Activated CD4-positive, alpha-beta T cell treated with anti-CD3 and anti-CD28 coated beads, Interleukin-2, amount 10 ng/mL, durations not matched to agents 7 days and 5 days (primary cell): ENCODE results near the gene MCF2L. TPM values are rescaled to one million over a fixed set of nuclear protein-coding genes. Genes with fewer than 3 reads are reported as not detected.
"Not testable (repeated sequence)": the region's sequence is repeated elsewhere in the genome, so short reads cannot be mapped to it uniquely, and the experiment has no call there.

Experiments
- CTCF ChIA-PET: fragments of 350-600 bp; sonication (Branson Sonifier 250); formaldehyde crosslinking; loops from one replicate; lab custom pipeline; 2021; ENCODE audit warnings: antibody characterized with exemption; lab: Charles Lee
- POLR2A ChIA-PET: fragments of 350-600 bp; sonication (Branson Sonifier 250); formaldehyde crosslinking; loops from one replicate; lab custom pipeline; 2021; ENCODE audit warnings: antibody characterized with exemption; lab: Charles Lee
- DNase-seq: peaks from one replicate; pipeline ENCODE4 v3.0.0-alpha.2; 2020
- H3K27ac Mint-ChIP-seq: one replicate; pipeline ENCODE4 v1.8.0; 2021; ENCODE audit warnings: mild to moderate bottlenecking, moderate library complexity, mixed read lengths
- H3K27me3 Mint-ChIP-seq: one replicate; pipeline ENCODE4 v1.8.0; 2021; ENCODE audit warnings: mixed read lengths
- H3K36me3 Mint-ChIP-seq: one replicate; pipeline ENCODE4 v1.8.0; 2021; ENCODE audit warnings: low read depth, mixed read lengths
- H3K4me1 Mint-ChIP-seq: one replicate; pipeline ENCODE4 v1.8.0; 2021; ENCODE audit warnings: mixed read lengths
- H3K4me3 Mint-ChIP-seq: one replicate; pipeline ENCODE4 v1.8.0; 2021; ENCODE audit warnings: mild to moderate bottlenecking, moderate library complexity, mixed read lengths
- H3K9me3 Mint-ChIP-seq: one replicate; pipeline ENCODE4 v1.8.0; 2021; ENCODE audit warnings: mixed read lengths
- total RNA-seq, 2 experiments: library from RNA; stranded (reverse); gene quantifications; one replicate each; pipeline ENCODE4 v1.2.3, GENCODE V29; 2021

The MCF2L gene
- total RNA-seq, 2 experiments from 2014 or later: 1.2 to 1.4 TPM

DNA sequence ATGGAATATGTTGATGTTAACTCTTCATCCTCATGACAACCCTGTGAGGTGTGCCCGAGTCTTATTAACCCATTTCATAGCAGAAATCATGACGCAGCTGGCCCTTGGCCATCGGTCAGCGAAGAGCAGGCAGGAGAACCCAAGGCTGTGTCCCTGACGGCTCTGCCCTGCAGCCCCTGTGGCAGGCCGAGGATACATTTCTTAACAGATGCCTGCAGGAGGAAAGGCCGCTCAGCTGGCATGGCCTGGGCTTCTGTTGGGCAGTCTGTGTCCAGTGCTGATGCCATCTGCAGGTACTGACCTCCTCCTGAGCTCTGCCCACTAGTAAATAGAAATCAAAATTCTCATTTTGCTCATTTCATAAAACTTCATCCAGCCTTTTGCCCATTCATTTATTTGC lies 35.4 kb upstream of the MCF2L start:
- H3K27me3 Mint-ChIP-seq: peaks cover 18% of the 10 kb centered on the region
- ChIA-PET POLR2A (no interaction called here), CTCF (no interaction called here)
- H3K4me1 Mint-ChIP-seq: peaks cover 7% of the 10 kb centered on the region
- H3K36me3 Mint-ChIP-seq: no peaks in the 10 kb centered on the region
- H3K27ac Mint-ChIP-seq: no peak overlapping the region
- H3K9me3 Mint-ChIP-seq: no peaks in the 10 kb centered on the region
- DNase-seq: no peak
- no peak overlapping the region for H3K4me3 Mint-ChIP-seq

DNA sequence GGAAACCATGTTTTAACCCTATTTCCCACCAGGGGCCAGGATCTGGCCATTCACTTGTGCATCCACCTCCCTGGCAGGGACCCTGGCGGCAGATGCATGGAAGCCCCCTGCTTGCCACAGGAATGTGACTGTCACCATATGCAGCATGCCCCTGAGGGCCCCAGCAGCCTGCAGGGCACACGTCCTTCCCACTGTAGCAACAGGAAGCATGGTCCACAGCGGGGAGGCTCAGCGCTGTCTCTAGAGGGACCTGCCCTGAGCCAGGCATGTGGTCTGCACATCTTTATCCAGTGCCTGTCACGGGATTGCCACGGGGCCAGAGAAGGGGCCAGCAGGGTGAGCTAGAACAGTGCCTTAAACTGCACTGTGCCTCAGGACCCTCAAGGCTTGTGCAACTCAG lies 34.9 kb upstream of the MCF2L start:
- CTCF ChIA-PET: no interaction called here
- Mint-ChIP-seq H3K27ac (no peak overlapping the region), H3K27me3 (peaks cover 14% of the 10 kb centered on the region), H3K4me1 (peaks cover 7% of the 10 kb centered on the region), H3K9me3 (no peaks in the 10 kb centered on the region), H3K36me3 (no peaks in the 10 kb centered on the region), H3K4me3 (no peak overlapping the region)
- no peak for DNase-seq
- POLR2A ChIA-PET: no interaction called here

DNA sequence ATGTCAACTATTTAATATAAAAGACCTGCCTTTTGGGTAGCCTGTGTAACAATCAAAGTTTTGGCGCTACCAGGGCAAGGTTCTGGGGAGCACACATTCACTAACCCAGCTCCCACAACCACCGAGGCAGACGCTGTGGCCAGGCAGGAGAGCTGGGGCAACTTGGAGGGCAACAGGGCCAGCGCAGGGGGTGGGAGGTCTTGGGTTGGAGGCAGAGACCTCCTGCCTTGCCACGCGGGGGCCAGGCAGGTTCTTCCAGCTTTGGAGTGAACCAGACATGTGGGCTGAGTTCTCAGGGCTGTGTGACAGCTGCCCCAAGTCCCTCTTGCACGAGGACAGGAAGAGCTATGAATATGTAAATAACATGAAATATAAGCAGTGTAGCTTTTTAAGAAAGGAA lies 30.3 kb upstream of the MCF2L start:
- no peaks in the 10 kb centered on the region for H3K9me3 Mint-ChIP-seq
- H3K36me3 Mint-ChIP-seq: no peaks in the 10 kb centered on the region
- POLR2A ChIA-PET: no interaction called here

DNA sequence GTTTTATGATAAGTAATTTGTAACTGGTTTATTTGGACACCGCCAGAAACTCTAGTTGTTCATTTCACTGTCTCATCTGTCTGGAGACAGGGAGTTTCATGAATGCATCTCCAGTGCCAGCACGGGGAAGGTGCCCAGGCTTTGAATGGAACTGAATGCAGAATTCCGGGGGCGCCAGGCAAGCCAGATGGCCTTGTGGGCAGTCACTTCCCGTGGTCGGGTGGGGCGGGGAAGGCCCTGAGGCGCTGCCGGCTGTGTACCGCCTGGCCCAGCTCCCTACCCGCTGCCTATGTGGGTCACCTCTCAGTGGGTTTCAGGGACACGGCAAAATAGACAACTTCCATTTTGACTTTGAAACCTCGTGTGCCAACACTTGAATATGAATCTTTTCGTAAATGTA lies 28.8 kb upstream of the MCF2L start:
- Mint-ChIP-seq H3K36me3 (no peaks in the 10 kb centered on the region), H3K4me1 (peaks cover 6% of the 10 kb centered on the region), H3K27me3 (peaks cover 18% of the 10 kb centered on the region), H3K4me3 (no peak overlapping the region), H3K9me3 (no peaks in the 10 kb centered on the region), H3K27ac (no peak overlapping the region)
- POLR2A ChIA-PET: no interaction called here
- DNase-seq: no peak
- CTCF ChIA-PET: no interaction called here

More for the DNA sequence above, 30.3 kb upstream of the MCF2L start:
- no peak overlapping the region for H3K27ac Mint-ChIP-seq
- H3K27me3 Mint-ChIP-seq: peaks cover 14% of the 10 kb centered on the region
- CTCF ChIA-PET: interaction anchor here (0.5 to 0.6 kb wide), 2 partner anchors 24 to 838 kb away, joined by 3 to 4 read pairs; no protein-coding TSS in a partner anchor
- H3K4me1 Mint-ChIP-seq: peaks cover 6% of the 10 kb centered on the region
- no peak for DNase-seq
- H3K4me3 Mint-ChIP-seq: no peak overlapping the region

DNA sequence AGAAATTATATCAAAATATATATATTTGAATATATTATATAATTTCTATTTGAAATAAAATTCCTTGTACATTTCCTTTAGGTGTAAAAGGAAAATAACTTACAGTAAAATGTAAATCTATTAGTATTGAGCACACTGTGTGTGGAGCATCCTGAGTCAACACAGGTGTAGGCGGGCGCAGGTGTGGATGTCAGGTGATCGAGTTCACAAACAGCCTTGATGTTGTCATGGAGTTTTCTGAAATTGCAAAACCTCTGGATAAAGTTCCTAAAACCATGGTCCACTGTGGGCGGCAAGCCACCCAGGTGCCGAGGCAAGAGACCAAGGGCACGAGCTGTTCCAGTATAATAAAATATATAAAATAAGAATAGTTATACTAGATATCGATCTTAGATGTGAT lies 27.7 kb upstream of the MCF2L start:
- ChIA-PET CTCF (no interaction called here), POLR2A (no interaction called here)
- H3K4me3 Mint-ChIP-seq: no peak overlapping the region
- peaks cover 6% of the 10 kb centered on the region for H3K4me1 Mint-ChIP-seq
- no peak overlapping the region for H3K27ac Mint-ChIP-seq
- no peaks in the 10 kb centered on the region for H3K9me3 Mint-ChIP-seq
- no peak for DNase-seq
- H3K27me3 Mint-ChIP-seq: peaks cover 25% of the 10 kb centered on the region
- no peaks in the 10 kb centered on the region for H3K36me3 Mint-ChIP-seq

DNA sequence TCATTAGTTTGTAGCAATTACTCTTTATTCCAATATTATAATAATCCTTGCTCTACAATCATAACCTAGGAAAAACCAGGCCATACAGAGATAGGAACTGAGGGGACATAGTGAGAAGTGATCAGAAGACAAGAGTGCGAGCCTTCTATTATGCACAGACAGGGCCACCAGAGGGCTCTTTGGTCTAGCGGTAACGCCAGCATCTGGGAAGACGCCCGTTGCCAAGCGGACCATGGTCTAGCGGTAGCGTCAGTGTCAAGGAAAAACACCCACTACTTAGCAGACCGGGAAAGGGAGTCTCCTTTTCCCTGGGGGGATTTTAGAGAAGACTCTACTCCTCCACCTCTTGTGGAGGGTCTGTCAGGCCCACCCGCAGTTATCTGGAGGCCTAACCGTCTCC lies 27.2 kb upstream of the MCF2L start:
- H3K4me1 Mint-ChIP-seq, POLR2A ChIA-PET, H3K27ac Mint-ChIP-seq, DNase-seq, H3K4me3 Mint-ChIP-seq, H3K9me3 Mint-ChIP-seq, H3K36me3 Mint-ChIP-seq: not testable (repeated sequence)
- H3K27me3 Mint-ChIP-seq: peaks cover 29% of the 10 kb centered on the region
- CTCF ChIA-PET: interaction anchor here (1.6 kb wide), 1 partner anchor 17 kb away, joined by 5 read pairs; no protein-coding TSS in a partner anchor

DNA sequence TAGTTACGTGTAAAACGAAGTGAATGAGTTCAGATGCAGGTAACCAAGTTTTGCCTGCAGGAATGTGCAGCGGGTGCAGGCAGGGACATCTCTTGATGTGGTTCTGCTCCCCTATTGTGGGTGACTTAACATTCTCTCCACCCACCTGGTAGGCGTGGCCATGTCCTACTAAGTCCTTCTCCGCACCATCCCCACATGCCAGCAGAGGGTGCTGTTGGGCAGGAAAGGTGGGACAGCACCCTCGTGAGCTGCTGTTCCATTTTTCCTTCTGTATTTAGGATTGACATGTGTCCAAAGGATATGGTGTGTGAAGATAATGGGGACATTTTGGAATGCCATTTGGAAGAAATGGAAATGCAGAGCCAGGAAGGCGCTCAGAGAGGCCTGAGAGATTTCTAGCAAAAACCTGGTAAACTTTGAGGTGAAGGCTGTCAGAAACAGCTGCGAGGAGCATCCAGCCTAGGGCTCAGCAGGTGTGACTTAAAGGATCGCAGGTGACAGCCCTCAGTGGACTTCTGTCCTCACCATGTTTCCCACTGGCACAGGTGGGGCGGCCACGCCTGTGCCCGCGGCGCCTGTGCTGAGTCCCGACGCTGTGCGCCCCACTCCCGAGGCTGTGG lies 26.2 kb upstream of the MCF2L start:
- Mint-ChIP-seq H3K4me1 (peaks cover 6% of the 10 kb centered on the region), H3K27ac (no peak overlapping the region), H3K27me3 (peaks cover 34% of the 10 kb centered on the region), H3K4me3 (peak overlapping the region; percentile 79), H3K36me3 (no peaks in the 10 kb centered on the region), H3K9me3 (no peaks in the 10 kb centered on the region)
- ChIA-PET POLR2A (interaction anchor here (0.6 kb wide), 1 partner anchor 361 kb away, joined by 4 read pairs; no protein-coding TSS in a partner anchor), CTCF (interaction anchor here (0.7 to 1.6 kb wide), 9 partner anchors 10 to 451 kb away, joined by 3 to 5 read pairs (median 3); partner anchors contain the start of genes LAMP1 and MCF2L)
- peak; percentile 96 for DNase-seq

DNA sequence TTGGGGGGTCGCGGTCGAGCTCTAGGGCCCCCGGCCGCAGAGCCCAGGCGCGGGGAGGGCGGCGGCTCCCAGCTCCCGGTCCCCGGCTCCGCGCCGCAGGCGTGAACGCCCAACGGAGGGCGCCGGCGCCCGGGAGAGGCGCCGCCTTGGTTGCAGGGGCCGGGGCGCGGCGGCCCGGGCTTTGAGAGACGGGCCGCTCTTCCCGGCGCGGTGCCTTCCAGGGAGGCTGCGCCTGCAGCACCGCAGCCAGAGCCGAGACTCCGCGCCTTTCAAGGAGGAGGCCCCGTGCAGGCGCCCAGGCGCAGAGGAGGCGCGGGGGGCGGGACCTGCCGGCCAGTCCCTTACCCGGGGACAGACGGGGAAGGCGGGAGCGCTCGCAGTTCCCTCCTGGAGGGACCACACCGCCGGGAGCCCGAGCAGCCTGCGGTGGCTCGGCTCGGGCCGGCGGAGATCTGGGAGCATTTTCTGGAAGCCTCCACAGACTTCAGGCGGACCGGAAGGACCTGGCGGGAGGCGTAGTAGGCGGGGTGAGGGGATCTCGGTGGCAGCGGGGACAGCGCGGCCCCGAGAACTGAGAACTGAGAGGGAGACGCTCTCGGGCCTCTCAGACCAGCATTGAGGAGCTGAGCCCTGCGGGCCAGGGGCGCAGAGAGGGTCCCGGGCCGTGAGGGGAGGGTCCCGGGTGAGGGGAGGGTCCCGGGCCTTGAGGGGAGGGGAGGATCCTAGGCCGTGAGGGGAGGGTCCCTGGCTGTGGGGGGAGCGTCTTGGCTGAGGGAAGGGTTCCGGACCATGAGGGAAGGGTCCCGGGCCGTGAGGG lies 25.5 kb upstream of the MCF2L start:
- Mint-ChIP-seq H3K4me1 (peaks cover 6% of the 10 kb centered on the region), H3K27ac (no peak overlapping the region), H3K36me3 (no peaks in the 10 kb centered on the region), H3K27me3 (peaks cover 39% of the 10 kb centered on the region), H3K4me3 (peak overlapping the region; percentile 40), H3K9me3 (no peaks in the 10 kb centered on the region)
- no peak for DNase-seq
- CTCF ChIA-PET: interaction anchor here (0.8 to 1.6 kb wide), 8 partner anchors 11 to 450 kb away, joined by 3 to 5 read pairs (median 3); partner anchors contain the start of genes LAMP1 and MCF2L
- POLR2A ChIA-PET: interaction anchor here (0.6 kb wide), 1 partner anchor 361 kb away, joined by 4 read pairs; no protein-coding TSS in a partner anchor

DNA sequence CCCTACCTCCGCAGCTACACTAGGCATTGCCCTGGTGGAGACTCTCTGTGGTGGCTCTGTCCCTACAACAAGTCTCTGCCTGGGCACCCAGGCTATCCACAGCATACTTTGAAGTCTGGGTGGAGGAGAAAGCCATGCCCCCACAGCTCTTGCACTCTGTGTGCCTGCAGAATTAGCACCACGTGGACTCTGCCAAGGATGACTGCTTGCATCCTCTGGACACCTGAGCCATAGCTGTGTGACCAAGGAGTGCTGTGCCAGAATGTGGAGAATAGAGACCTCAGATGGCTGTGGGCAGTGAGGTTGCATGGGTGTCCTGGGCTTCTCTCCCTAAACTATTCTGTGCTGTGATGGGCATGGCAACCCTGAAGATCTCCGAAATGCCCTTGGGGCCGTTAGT lies 21.2 kb upstream of the MCF2L start:
- H3K27me3 Mint-ChIP-seq: peaks cover 51% of the 10 kb centered on the region
- no peak overlapping the region for H3K27ac Mint-ChIP-seq
- POLR2A ChIA-PET: no interaction called here
- peaks cover 1% of the 10 kb centered on the region for H3K4me1 Mint-ChIP-seq
- H3K4me3 Mint-ChIP-seq: no peak overlapping the region
- H3K9me3 Mint-ChIP-seq: no peaks in the 10 kb centered on the region
- no peak for DNase-seq
- CTCF ChIA-PET: interaction anchor here (1.1 kb wide), 1 partner anchor 9 kb away, joined by 3 read pairs; no protein-coding TSS in a partner anchor
- H3K36me3 Mint-ChIP-seq: no peaks in the 10 kb centered on the region

DNA sequence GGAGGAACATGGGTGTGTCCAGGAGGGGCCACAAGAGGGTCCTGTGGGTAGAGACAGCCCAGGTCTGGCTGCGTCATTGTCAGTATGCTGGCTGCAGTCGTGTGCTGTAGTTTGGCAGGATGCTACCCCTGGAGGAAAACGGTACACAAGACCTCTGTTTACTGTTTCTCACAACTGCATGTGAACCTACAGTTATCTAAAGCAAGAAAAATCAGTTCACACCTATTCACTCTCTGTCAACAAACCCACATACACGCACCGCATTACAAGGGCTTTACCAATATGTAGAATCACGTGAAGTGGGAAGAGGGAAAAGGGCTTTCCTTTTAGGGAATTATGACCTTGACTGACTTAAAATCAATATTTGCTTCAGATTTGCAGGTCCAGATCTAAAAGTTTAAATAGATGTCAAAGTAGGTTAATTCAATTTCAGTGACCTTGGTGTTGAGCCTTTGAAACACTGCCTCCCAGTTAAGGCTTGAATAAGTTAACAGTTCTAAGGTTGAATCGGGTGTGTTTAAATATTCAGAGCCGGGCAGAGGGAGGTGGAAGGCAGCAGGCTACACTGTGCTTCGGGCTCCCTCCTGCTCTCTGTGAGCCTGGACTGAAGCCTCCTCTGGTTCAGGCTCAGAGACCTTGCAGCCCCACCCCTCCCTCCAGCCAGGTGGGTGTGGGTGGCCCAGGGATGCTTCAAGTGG lies 17.2 kb upstream of the MCF2L start:
- no peak overlapping the region for H3K27ac Mint-ChIP-seq
- CTCF ChIA-PET: no interaction called here
- no peak for DNase-seq
- POLR2A ChIA-PET: no interaction called here
- peaks cover 35% of the 10 kb centered on the region for H3K27me3 Mint-ChIP-seq
- H3K4me1 Mint-ChIP-seq: no peaks in the 10 kb centered on the region
- no peaks in the 10 kb centered on the region for H3K36me3 Mint-ChIP-seq
- no peak overlapping the region for H3K4me3 Mint-ChIP-seq
- H3K9me3 Mint-ChIP-seq: no peaks in the 10 kb centered on the region

DNA sequence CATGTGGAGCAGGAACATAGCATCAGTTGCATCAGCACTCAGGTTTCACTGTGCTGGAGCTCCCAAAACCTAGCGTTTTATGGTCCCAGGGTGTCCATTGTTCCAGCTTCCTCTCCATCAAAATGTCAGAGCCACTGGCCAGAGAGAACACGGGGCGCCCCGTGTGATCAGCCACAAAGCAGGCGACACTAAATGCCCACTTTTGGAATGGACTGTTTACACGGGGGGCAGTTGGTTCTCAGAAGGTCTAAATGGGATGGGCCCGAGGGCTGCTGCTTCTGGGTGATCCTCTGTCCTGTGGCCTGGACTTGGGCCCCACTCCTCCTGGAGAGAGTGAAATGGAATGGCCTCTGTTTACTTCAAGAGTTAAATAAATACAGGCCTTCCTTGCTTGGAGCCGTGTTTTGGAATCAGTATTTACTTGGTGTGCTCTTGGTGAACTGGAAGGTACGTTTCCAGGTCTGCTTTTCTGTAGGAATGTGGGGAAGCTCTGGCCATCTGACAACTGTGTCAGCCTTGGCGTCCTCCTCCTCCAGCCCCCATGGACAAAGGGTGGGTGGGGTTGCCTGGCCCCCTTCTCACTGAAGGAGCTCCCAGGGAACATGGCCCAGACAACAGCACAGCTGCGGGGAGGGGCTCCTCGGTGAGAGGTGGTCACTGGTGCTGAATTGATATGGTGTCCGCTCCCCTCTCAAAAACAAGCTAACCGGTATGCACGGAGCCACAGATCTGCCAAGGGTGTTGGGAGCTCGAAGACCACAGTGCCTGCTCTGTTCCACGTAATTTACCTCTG lies 16.1 kb upstream of the MCF2L start:
- no peak for DNase-seq
- no peak overlapping the region for H3K4me3 Mint-ChIP-seq
- H3K27me3 Mint-ChIP-seq: peaks cover 28% of the 10 kb centered on the region
- H3K4me1 Mint-ChIP-seq: no peaks in the 10 kb centered on the region
- no peaks in the 10 kb centered on the region for H3K9me3 Mint-ChIP-seq
- ChIA-PET POLR2A (no interaction called here), CTCF (no interaction called here)
- no peak overlapping the region for H3K27ac Mint-ChIP-seq
- no peaks in the 10 kb centered on the region for H3K36me3 Mint-ChIP-seq
